Colonic mucosa (tissue), 4 donors: ENCODE results near the gene GNAI2. TPM values are rescaled to one million over a fixed set of nuclear protein-coding genes. Genes with fewer than 3 reads are reported as not detected.

Experiments used
- DNase-seq: peaks from one replicate; pipeline ENCODE4 v3.0.0-alpha.2; 2020
- H3K27ac ChIP-seq: fragments of 200-600 bp; one replicate; pipeline ENCODE4 v1.8.0; 2021
- H3K27me3 ChIP-seq: fragments of 200-600 bp; one replicate; pipeline ENCODE4 v1.8.0; 2021
- H3K36me3 ChIP-seq: fragments of 200-600 bp; one replicate; pipeline ENCODE4 v1.8.0; 2021
- H3K4me1 ChIP-seq: fragments of 200-600 bp; one replicate; pipeline ENCODE4 v1.8.0; 2021; ENCODE audit warnings: mild to moderate bottlenecking
- H3K4me3 ChIP-seq: fragments of 200-600 bp; one replicate; pipeline ENCODE4 v1.8.0; 2021
- H3K9ac ChIP-seq, 2 donors: one replicate each; pipeline ENCODE4 v1.7.0; 2013; ENCODE audit warnings: control low read depth in 2 of 2, low read depth in 2 of 2, low read length in 2 of 2
- H3K9me3 ChIP-seq: fragments of 200-600 bp; one replicate; pipeline ENCODE4 v1.8.0; 2021
- intact Hi-C: fragments of 100-400 bp; cut with DNase I; formaldehyde crosslinking; loops from one replicate; pipeline ENCODE4 v1.14.1; 2022
- microRNA-seq: library from miRNA; unstranded; fragments of <30 nt; microRNA quantifications from one replicate; pipeline ENCODE4, GENCODE V29; 2019
- total RNA-seq, 2 donors: library from RNA; stranded (reverse); fragmentation: NEBNext Ultra II Directional in 1 of 2; extraction: Animal tissue kit (Norgen Biotek cat#: 25700) in 1 of 2; gene quantifications; one replicate each; pipeline ENCODE4 v1.2.1, GENCODE V29; 2021
- TF ChIP-seq, protein P1 (sequence below): fragments of 200-600 bp; IDR thresholded peaks from one replicate; pipeline ENCODE4 v1.8.0; 2022; ENCODE audit warnings: antibody characterized with exemption, mild to moderate bottlenecking
- donor health status: healthy.
- donor health status: DM: no; HTN: no; CAD: no.
- donor health status: DM: no; HTN: no; CAD: no.

The GNAI2 gene
- total RNA-seq, 2 donors from 2014 or later, result 48.7 to 77.4 TPM

DNA sequence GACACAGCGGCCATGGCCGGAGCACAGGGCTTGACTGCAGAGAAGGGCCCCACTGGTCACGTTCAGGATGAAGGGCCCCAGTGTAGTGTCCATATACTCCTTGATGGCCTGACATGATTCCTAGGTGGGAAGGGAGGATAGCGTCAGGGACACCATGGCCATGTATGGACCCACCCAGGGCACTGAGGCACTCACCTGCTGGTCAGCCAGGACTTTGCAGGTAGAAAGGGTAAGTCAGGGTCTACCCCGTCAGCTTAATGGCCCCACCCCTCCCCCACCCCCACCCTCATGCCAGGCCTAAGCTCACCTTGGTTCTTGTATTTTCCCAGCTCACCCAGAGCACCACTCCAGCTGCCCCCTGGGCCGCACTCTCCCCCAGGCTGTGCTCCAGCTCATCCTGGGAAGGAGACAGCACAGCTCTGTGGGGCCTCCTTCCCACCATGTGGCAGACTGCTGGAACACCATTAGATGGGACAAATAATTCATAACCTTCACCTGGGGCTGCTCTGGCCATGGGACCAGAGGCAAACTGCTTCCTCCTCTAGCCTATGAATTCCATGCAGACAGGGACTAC is 64.8 kb downstream of the GNAI2 start:
- Histone ChIP-seq H3K27me3 (no peaks in the 10 kb centered on the region), H3K36me3 (no peaks in the 10 kb centered on the region), H3K9me3 (no peaks in the 10 kb centered on the region), H3K4me3 (peak overlapping the region; percentile 47), H3K9ac (peak overlapping the region; percentile 28 to 89), H3K27ac (peak overlapping the region; percentile 91), H3K4me1 (peaks cover 15% of the 10 kb centered on the region)
- TF ChIP-seq, protein P1, sequence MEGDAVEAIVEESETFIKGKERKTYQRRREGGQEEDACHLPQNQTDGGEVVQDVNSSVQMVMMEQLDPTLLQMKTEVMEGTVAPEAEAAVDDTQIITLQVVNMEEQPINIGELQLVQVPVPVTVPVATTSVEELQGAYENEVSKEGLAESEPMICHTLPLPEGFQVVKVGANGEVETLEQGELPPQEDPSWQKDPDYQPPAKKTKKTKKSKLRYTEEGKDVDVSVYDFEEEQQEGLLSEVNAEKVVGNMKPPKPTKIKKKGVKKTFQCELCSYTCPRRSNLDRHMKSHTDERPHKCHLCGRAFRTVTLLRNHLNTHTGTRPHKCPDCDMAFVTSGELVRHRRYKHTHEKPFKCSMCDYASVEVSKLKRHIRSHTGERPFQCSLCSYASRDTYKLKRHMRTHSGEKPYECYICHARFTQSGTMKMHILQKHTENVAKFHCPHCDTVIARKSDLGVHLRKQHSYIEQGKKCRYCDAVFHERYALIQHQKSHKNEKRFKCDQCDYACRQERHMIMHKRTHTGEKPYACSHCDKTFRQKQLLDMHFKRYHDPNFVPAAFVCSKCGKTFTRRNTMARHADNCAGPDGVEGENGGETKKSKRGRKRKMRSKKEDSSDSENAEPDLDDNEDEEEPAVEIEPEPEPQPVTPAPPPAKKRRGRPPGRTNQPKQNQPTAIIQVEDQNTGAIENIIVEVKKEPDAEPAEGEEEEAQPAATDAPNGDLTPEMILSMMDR, result no peak
- no peak for DNase-seq
- intact Hi-C loops, result no loop called here

DNA sequence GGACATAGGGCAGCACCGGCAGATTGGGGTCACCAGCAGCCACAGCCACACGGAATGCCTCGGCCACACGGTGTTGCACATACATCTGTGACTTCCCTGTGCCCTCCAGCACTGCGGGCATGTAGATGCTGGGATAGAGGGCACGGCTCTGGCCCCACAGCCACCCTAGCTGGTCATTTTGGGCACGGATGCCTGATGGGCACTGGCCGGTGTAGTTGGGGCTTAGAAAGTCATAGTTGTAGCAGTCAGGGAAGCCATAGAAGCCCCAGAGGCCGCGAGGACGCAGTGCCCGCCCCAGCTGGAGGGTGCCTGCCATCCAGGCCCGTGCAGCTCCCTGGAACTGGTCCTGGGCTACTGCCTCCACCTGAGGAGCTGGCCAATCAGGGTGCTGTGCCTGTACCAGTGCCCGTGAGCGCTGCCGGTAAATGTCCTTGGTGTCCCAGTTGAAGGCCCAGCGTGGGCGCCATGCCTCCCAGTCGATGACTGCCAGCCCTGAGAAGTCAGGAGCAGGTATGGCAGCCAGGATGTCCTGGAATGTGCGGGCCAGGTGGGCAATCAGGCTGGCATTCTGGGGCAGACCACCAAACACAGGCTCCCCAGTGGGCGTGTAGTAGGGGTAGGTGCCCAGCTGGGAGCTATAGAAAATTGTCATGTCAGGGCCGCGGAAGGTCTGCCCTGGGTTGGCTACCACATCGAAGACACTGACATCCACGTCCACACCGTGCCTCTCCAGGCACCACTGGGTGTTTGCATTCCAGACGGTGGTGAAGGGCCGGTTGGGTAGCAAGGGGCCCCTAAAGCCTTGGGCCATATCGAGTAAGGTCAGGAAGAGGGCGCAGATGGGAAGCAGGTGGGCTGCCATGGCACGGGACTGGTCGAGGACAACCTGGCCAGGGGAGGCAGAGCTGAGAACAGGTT is 66.3 kb downstream of the GNAI2 start:
- Histone ChIP-seq H3K9me3 (no peaks in the 10 kb centered on the region), H3K27me3 (no peaks in the 10 kb centered on the region), H3K4me1 (peaks cover 15% of the 10 kb centered on the region), H3K36me3 (no peaks in the 10 kb centered on the region), H3K4me3 (peak overlapping the region; percentile 4), H3K27ac (peak overlapping the region; percentile 22), H3K9ac (peak overlapping the region in 1 of 2 donors; percentile 52)
- DNase-seq, result no peak
- intact Hi-C loops, result no loop called here
- TF ChIP-seq, protein P1, result no peak

DNA sequence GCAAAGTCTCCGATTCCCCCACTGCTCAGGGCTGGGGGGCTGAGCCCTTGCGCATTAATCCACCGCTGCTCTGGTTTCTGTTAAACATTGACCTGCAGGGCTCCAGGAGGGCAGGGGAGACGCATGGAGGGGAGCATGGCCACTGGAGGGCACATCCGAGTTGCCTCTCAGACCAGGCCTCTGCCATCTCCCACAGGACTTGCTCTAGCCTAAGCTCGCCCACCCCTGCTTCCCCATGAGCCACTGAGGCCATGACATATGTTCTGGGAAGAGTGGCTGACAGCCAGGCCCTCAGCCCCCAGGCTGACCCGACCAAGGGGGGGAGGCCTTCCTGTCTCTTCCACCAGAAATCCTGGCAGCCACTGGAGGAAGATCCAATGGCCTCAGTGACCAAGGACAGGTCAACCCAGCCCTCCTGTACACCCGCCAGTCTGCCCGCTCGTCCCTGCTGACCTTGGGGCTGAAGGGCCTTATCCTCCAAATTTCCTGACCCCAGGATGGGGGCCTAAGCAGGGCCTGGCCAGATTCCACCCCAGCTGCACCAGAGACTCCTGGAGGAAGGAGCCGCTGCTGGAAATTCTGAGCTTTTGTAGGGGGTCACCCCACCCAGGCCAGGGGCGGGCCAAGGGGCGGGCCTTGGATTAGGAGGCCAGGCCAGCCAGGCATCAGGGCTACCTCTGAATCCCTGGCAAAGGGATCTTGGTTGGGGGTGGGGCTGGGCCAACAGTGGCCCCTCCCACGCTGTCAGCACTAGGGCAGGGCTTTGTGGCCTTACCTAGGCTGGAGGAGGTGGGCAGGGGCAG is 67.2 kb downstream of the GNAI2 start, which contains the start of gene HYAL1:
TSS of gene HYAL1 (minus strand) at position 562 of the 803 bp plus-strand sequence. CDS start 618 bp downstream, outside the sequence.
- Histone ChIP-seq H3K27me3 (no peaks in the 10 kb centered on the region), H3K9ac (peak within 1 kb of the TSS; percentile 34 to 52), H3K27ac (peak within 1 kb of the TSS; percentile 47), H3K4me1 (peaks cover 13% of the 10 kb centered on the region), H3K9me3 (no peaks in the 10 kb centered on the region), H3K36me3 (no peaks in the 10 kb centered on the region), H3K4me3 (peak within 1 kb of the TSS; percentile 4)
- intact Hi-C loops, result no loop called here
- peak; percentile 77 for DNase-seq
- TF ChIP-seq, protein P1, result no peak

DNA sequence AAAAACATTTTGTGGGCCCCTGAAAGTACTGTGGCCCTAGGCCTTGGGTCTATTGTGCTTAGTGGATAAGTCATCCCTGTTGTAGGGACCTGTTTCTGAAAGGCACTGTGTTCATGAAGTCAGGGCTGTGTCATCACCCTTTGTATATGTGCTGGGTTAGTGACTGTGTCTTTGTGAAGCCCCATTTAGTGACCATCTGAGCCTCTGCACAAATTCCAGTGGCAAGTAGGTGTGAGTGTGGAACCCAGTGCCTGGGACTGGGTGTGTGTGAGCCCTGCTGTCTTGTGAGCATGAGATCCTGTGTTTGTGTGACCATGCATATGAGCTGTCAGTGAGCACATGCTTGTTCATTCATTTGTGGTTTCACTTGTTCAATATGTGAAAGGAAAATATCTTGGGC is 68.6 kb downstream of the GNAI2 start:
- intact Hi-C loops, result no loop called here
- H3K27ac ChIP-seq, result no peak overlapping the region
- H3K9ac ChIP-seq, result no peak overlapping the region
- no peak for DNase-seq
- TF ChIP-seq, protein P1, result no peak
- H3K4me1 ChIP-seq, result peaks cover 8% of the 10 kb centered on the region
- no peaks in the 10 kb centered on the region for H3K36me3 ChIP-seq
- H3K9me3 ChIP-seq, result no peaks in the 10 kb centered on the region
- H3K27me3 ChIP-seq, result no peaks in the 10 kb centered on the region
- no peak overlapping the region for H3K4me3 ChIP-seq

Small RNA genes within 50 kb of the gene (microRNA-seq; reads per million reads assigned to microRNA genes)
- gene MIR5787, result not detected

Other genes starting within 250 kb of the GNAI2 start
- 100 to 1,000 TPM; 104 to 114 TPM for gene RBM5, start 147.3 kb upstream of the GNAI2 start, total RNA-seq
- 10 to 100 TPM; 14.7 to 24.0 TPM for gene SEMA3F, start 80.9 kb upstream of the GNAI2 start, total RNA-seq
- not detected for gene GNAT1, start 44.6 kb upstream of the GNAI2 start, total RNA-seq
- gene SLC38A3, start 30.9 kb upstream of the GNAI2 start, total RNA-seq, result under 1 TPM; 0.24 to 0.40 TPM
- gene SEMA3B, start 32.9 kb downstream of the GNAI2 start, total RNA-seq, result 10 to 100 TPM; 51.6 to 57.0 TPM
- gene LSMEM2, start 42.9 kb downstream of the GNAI2 start, total RNA-seq, result not detected
- gene IFRD2, start 56.2 kb downstream of the GNAI2 start, total RNA-seq, result 100 to 1,000 TPM in 1 of 2 donors, 10 to 100 TPM in 1; 52.8 to 129 TPM
- gene HYAL3, start 63.2 kb downstream of the GNAI2 start, total RNA-seq, result 1 to 10 TPM; 2.5 to 4.2 TPM
- 1 to 10 TPM; 6.7 to 10.0 TPM for gene NAA80, start 63.2 kb downstream of the GNAI2 start, total RNA-seq
- 10 to 100 TPM in 1 of 2 donors, 1 to 10 TPM in 1; 9.0 to 15.2 TPM for gene HYAL1, start 67.4 kb downstream of the GNAI2 start, total RNA-seq
- 10 to 100 TPM; 31.3 to 37.1 TPM for gene HYAL2, start 86.5 kb downstream of the GNAI2 start, total RNA-seq
- gene TUSC2, start 92.0 kb downstream of the GNAI2 start, total RNA-seq, result 10 to 100 TPM; 26.1 to 39.5 TPM
- 10 to 100 TPM; 20.6 to 28.2 TPM for gene RASSF1, start 104.6 kb downstream of the GNAI2 start, total RNA-seq
- 1 to 10 TPM in 1 of 2 donors, under 1 TPM in 1; 0.37 to 1.5 TPM for gene ZMYND10, start 109.5 kb downstream of the GNAI2 start, total RNA-seq
- 10 to 100 TPM; 23.2 to 29.6 TPM for gene NPRL2, start 114.6 kb downstream of the GNAI2 start, total RNA-seq
- 10 to 100 TPM; 30.9 to 46.2 TPM for gene CYB561D2, start 114.7 kb downstream of the GNAI2 start, total RNA-seq
- gene TMEM115, start 123.3 kb downstream of the GNAI2 start, total RNA-seq, result 10 to 100 TPM; 42.1 to 45.0 TPM